GM21528 (cell line): ENCODE data around the gene GNG7.

Source experiments
- ATAC-seq: cut with Tn5 transposase; IDR thresholded peaks from one replicate; pipeline ENCODE4 v1.9.1; 2021; ENCODE audit warnings: mild to moderate bottlenecking, moderate library complexity; ENCODE audit not compliant: unreplicated experiment, low FRiP score

The GNG7 gene

DNA sequence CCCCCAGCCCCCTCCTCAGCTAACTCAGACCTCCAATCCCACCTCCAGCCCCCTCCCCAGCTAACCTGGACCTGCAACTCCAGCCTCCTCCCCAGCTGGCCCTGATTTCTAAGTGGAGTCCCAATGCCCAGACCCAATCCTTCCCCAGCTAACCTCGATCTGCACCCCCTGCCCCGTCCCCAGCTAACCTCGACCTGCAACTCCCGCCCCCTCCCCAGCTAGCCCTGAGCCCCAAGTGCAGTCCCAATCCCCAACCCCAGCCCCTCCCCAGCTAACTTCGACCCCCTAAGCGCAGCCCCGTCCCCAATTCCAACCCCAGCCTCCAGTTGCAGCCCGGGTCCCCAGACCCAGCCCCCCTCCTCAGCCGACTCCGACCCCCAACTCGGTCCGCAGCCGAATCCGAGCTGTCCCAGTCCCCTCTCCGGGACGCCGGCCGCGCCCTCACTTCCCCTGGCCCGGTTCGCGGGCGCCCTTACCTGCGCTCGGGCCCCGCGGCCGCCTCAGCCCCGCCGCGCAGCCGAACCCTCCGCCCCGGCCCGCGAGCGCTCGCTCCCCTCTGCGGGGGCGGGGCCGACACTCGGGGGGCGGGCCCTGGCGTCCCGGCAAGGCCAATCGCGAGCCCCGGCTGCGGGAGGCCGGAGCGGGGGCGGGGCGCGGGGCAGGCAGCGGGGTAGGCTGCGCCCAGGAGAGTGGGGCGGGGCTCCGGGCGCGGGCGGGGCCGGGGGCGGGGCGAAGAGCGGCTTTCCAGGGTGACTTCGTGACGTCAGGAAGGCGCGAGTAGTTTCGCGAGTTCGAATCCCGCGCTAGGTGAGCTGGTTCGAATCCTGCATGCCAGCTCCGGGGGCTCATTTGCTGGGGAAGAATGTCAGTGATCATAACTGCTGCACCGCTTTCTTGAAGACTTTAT, at the start of gene GNG7:
GNG7 (minus strand) TSS at position 525 of the 907 bp plus-strand sequence. CDS start 182,006 bp downstream, outside the sequence.
- peak; percentile 52 for ATAC-seq

DNA sequence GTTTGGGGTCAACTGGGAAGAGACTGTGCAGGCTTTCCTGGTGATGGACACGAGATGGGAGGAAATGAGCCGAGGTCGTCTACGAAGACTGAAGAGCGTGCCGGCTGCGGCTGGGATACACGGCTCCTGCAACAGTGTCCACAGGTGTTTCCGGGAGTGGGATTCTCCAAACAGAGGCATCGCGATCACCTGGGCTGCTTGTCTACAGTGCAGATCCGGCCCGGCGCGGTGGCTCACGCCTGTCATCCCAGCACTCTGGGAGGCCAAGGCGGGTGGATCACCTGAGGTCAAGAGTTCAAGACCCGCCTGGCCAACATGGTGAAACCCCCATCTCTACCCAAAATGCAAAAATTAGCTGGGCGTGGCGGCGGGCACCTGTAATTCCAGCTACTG, 48.9 kb upstream of the GNG7 start:
- ATAC-seq = no peak

- ATAC-seq = no peak
Observed at GRCh38 chr19:2750808-2751437, 48.4 kb upstream of the GNG7 start.

DNA sequence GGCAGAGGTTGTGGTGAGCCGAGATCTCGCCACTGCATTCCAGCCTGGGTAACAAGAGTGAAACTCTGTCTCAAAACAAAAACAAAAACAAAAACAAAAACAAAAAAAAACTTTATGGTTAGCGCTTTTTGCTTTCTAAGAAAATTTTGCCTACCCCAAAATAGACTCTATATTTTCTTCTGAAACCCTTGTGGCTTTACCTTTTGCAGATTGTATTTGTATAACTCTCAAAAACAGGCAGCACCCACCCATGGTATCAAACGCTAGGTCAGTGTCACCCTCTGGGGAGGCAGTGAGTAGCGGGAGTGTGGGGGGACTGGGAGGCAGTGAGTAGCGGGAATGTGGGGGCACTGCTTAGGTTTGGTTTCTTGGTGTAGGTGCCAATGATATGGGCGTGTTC, 44.9 kb upstream of the GNG7 start:
- no peak for ATAC-seq

DNA sequence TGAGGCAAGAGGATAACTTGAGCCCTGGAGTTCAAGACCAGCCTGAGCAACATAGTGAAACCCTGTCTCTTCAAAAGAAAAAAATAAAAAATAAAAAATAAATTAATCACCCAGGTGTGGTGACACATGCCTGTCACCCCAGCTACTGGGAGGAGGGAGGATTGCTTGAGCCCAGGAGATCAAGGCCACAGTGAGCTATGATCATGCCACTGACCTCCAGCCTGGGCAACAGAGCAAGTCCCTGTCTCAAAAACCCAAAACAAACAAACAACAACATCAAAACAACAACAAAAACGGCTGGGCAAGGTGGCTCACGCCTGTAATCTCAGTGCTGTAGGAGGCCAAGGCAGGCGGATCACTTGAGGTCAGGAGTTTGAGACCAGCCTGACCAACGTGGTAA, 41.6 kb upstream of the GNG7 start:
- no peak for ATAC-seq

- ATAC-seq = no peak
Observed at GRCh38 chr19:2743099-2743498, 40.6 kb upstream of the GNG7 start.

- no peak for ATAC-seq
Observed at GRCh38 chr19:2740314-2740656, 37.8 kb upstream of the GNG7 start.

GRCh38 chr19:2739602-2740313, 37.3 kb upstream of the GNG7 start, which contains the start of gene SLC39A3:
Gene SLC39A3, minus strand, starts transcription at chr19:2740017. Its CDS starts 2,760 bp downstream, at chr19:2737257.
- peak; percentile 90 for ATAC-seq

DNA sequence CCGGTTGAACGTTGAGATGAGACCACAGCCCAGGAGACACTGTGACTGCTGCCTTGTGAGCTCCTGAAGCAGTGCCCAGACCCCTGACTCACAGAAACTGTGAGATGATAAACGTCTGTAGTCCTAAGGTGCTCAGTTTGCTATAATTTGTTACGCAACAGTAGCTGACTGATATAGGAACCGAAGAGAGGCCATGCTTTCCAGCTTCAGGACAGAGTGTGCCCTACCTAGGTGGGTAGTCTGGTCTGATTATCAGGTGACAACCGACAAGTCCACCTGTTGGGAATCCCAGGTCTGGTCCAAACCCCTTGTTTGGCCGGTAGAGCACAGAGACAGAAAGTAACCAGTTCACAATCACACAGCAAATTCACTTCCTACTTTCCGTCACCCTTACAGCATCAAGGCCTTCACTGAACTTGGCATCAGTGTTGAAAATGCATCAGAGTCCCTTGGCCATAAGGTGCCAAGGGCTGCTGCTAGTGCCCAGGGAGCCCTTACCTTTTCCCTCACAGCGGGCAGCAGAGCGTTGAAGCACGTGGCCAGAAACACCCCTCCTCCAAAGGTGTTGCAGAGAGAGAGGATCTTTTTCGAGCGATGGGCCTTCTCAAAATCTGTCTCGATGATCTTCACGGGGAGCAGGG, 34.2 kb upstream of the GNG7 start:
- no peak for ATAC-seq

DNA sequence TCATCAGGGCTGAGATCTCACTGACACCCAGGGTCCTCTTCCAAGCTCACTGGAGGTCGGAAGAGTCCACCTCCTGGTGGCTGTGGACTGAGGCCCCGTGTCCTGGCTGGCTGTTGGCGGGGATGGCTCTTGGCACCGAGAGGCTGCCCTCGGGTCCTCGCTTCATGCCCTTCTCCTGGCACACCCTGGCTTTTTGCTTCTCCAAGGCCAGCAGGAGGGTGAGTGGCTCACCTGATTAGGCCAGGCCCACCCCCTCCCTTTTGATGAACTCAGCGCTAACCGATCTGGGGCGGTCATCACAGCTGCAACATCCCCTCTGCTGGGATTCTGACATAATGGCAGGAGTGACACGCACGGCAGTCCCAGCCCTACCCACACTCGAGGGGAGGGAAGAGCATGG, 32.9 kb upstream of the GNG7 start:
- ATAC-seq = no peak

DNA sequence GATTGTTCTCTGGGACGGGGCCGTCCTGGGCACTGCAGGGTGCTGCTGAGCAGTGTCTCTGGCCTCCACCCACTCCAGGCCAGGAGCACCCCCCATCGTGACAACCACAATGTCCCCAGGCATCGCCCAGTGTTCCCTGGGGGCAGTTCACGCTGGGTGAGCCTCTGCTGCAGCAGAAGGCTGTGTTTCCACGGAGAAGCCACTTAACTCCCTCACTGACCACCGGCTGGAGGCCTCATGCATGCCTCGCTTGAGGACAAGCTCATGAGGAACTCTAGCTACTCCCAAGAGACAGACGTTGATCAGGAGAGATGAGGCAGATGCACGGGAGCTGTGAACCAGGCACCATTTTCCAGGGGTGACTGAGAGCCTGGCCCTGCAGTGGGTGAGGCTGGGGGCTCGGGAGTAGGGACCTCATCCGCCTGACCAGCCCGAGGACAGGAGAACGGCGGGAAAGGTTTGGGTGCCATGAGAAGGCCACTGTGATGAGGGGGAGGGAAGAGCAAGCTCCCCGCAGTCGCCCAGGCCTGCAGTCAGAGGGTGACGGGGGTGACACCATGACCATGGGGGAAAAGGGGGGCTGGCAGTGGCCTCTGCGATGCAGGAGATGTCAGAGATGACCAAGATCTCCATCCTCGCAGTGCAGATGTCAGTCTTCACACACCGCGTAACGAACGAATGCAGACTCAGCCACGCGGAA, 32.2 kb upstream of the GNG7 start:
- no peak for ATAC-seq

GRCh38 chr19:2733930-2734588, 31.6 kb upstream of the GNG7 start:
- no peak for ATAC-seq

GRCh38 chr19:2732883-2733282, 30.4 kb upstream of the GNG7 start:
- no peak for ATAC-seq

- ATAC-seq = no peak
Observed at GRCh38 chr19:2732157-2732725, 29.7 kb upstream of the GNG7 start.

DNA sequence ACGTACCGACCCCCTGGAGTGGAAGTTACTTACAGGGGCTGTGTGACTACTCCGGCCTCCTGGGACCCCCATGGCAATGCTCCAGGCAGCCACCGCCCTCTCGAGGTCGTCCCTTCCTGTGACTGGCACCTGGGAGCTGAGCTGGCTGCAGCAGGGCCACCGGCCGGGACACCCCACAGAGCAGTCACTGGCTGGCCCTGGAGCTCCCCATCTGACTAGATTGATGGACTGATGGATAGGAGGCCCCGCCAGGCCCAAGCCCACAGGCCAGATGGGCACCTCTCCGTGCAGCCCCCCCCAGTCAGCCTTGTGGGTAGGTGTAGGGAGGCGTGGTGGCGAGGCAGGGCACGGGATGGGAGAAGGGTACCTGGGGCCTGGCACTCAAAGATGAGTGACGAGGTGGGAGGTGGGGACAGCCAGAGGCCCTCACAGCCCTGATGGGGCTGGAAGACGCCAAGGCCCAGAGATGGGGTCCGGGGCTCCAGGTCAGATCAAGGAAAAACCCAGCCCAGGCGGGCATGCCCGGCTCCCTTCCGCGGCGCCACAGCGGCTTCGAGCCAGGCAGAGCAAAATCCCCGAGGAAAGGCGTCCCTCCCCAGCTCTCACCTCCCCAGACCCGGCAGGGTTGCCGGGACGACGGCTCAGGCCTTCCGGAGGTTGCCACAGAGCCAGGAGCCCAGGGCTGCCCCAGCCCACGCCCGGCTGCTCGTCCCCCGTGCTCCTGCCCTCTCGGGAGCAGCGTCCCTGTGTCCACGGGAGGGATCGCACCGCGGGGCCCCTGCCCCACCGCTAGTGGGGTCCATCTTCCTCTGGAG, 28.9 kb upstream of the GNG7 start:
- no peak for ATAC-seq

DNA sequence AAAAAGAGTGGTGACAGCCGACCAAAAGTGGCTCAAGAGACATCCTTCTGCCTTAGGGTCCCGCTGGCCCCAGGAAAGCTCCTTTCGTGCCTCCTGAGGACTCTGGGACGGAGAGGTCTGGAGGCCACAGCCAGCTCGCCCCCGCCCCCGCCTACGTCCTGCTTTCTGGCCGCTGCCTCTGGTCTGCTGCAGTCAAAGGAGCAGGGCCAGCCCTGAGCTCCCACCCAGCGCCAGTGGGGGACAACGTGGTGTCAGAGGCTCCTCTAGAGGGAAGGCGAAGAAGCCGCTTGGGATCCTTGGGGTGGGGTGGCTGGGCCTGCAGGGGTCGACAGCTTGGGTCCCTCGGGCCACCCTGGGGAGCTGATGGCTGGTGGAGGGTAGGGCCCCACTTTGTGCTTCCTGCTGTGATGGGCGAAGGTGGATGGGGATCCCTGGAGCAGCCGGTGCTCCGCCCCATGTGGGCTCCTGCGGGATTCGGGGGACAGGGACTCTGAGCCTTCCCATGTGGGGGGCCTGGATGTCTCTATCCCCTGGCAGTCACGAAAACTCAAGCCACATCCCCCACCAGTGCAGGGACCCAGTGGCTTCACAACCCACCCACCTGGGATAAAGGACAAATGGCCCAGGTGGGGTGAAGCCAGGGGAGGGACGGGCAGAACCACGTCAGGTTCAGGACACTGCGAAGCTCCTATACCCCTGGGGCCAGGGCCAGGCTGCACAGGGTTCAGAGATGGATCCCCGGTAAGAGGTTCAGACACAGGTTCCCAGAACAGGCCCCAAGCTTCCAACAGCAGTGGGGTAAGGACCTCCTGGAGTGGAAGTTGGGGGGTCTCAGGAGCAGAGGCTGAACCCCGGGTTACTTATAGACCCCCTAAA, 27.7 kb upstream of the GNG7 start:
- no peak for ATAC-seq

GRCh38 chr19:2728783-2729387, 26.4 kb upstream of the GNG7 start:
- no peak for ATAC-seq
